ENCODE measurements around the gene GUK1. TPM values are rescaled to one million over a fixed set of nuclear protein-coding genes. Genes with fewer than 3 reads are reported as not detected.
A peak's percentile ranks its signal among the peaks of the same experiment; 100 is the strongest.

Gene GUK1
- total RNA-seq, 2 donors from 2014 or later = 178 to 221 TPM

- TF ChIP-seq, protein P1, sequence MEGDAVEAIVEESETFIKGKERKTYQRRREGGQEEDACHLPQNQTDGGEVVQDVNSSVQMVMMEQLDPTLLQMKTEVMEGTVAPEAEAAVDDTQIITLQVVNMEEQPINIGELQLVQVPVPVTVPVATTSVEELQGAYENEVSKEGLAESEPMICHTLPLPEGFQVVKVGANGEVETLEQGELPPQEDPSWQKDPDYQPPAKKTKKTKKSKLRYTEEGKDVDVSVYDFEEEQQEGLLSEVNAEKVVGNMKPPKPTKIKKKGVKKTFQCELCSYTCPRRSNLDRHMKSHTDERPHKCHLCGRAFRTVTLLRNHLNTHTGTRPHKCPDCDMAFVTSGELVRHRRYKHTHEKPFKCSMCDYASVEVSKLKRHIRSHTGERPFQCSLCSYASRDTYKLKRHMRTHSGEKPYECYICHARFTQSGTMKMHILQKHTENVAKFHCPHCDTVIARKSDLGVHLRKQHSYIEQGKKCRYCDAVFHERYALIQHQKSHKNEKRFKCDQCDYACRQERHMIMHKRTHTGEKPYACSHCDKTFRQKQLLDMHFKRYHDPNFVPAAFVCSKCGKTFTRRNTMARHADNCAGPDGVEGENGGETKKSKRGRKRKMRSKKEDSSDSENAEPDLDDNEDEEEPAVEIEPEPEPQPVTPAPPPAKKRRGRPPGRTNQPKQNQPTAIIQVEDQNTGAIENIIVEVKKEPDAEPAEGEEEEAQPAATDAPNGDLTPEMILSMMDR (IDR thresholded peaks at IDR 0.05) = peak; percentile 83
- Histone ChIP-seq H3K27me3 (no peaks in the 10 kb centered on the region), H3K9ac (ENCODE audit: low read depth in 2 of 2, low read length in 2 of 2) (peak within 1 kb of the TSS; percentile 86 to 97), H3K4me1 (peaks cover 4% of the 10 kb centered on the region), H3K36me3 (no peaks in the 10 kb centered on the region), H3K4me3 (peak within 1 kb of the TSS; percentile 78), H3K9me3 (no peaks in the 10 kb centered on the region), H3K27ac (peak within 1 kb of the TSS; percentile 98)
- peak; percentile 99 for DNase-seq
- intact Hi-C loops (cut with DNase I) = no loop called here
These were observed 25.5 kb downstream of the GUK1 start, which contains the start of gene IBA57 for GRCh38 chr1:228165372-228166169. IBA57 (plus strand) TSS chr1:228165804; CDS start chr1:228165817, 13 bp downstream.

DNA sequence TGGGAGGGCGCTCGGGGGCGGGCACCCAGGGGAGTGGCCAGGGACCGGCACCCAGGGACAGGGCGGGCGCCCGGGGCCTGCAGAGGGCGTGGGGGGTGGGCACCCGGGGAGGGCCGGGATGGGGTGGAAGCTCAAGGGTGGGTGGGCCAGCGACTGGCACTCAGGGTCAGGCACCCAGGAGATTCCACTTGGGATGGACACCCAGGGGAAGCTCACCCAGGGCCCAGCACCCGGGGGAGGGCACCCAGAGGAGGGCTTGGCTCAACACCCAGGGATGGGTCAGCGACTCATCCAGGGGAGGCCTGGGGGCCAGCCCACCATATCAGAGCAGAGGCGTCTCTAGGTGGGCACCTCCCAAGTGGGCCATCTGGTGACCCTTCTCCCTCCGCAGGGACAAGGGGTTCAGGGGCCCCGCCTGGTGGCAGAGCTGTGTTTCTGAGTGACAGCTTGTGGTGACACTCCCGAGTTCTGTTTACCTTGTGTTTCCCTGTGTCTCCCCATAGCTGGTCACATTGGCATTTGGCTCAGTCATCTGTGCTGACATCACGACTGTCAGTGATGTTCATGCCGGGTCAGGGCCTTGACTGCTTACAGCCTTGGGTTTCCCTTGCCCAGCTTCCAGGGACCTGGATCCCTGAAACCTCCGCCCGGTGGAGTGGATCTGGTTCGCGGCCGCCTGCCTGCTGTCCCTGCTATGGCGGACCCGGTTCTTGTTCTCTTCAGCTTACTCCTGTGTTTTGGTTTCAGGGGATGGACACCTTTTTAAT is 26.3 kb downstream of the GUK1 start:
- no peaks in the 10 kb centered on the region for H3K27me3 ChIP-seq
- peak overlapping the region; percentile 78 for H3K4me3 ChIP-seq
- H3K27ac ChIP-seq = peak overlapping the region; percentile 98
- peak overlapping the region; percentile 86 to 92 for H3K9ac ChIP-seq (ENCODE audit: low read depth in 2 of 2, low read length in 2 of 2)
- TF ChIP-seq, protein P1 (IDR thresholded peaks at IDR 0.05) = peak; percentile 33
- intact Hi-C loops (cut with DNase I) = no loop called here
- peaks cover 4% of the 10 kb centered on the region for H3K4me1 ChIP-seq
- DNase-seq = peak; percentile 78
- H3K9me3 ChIP-seq = no peaks in the 10 kb centered on the region
- no peaks in the 10 kb centered on the region for H3K36me3 ChIP-seq

DNA sequence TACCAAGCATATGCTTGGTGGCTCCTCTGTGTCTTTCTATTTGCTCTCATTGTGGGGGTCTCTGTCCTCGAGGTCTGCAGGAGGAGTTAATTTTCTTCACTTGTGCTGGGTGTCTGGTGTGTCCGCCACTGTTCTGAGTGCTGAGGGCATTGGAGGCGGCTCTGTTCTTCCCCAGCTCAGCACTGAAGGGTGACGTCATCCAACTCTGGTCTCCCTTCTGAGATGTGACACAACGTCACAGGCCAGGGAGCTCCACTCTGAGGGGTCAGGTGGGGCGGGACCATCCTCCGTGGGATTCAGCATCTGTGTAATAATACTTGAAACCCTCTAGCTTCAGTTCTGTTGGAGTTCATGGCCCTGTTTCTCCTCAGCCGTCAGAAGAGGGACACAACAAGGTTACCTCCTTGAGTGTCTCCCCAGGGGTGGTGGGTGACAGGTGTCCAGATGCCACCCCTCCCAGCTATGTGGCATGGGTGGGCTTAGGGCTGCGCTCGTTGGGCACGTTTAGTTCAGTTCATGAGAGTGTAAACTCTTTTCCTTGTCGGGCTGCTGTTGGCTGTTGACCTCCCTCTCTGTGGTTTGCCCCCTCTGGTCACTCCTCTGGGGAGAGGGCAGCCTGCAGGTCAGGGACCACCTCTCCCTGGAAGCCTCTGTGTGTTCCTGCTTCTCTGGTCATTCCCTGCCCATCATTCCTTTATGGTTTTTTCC is 28.6 kb downstream of the GUK1 start:
- Histone ChIP-seq H3K27me3 (no peaks in the 10 kb centered on the region), H3K4me3 (no peak overlapping the region), H3K9me3 (no peaks in the 10 kb centered on the region), H3K9ac (ENCODE audit: low read depth in 2 of 2, low read length in 2 of 2) (no peak overlapping the region), H3K36me3 (no peaks in the 10 kb centered on the region), H3K4me1 (no peaks in the 10 kb centered on the region), H3K27ac (no peak overlapping the region)
- intact Hi-C loops (cut with DNase I) = no loop called here
- TF ChIP-seq, protein P1 (IDR thresholded peaks at IDR 0.05) = no peak
- no peak for DNase-seq

DNA sequence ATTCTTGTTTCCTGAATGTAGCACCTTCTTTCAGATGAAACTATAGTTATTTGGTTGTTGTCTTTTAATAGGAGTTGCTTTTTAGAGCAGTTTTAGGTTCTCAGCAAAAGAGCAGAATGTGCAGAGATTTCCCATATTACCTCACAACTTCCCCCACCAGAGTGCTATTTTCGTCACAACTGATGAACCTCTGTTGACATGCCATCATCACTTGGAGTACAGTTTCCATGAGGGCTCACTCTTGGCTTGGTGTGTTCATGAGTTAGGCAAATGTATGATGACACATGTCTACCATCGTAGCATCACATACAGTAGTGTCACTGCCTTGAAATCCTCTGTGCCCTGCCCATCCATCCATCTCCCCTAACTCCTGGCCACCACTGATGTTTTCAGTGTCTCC is 29.3 kb downstream of the GUK1 start:
- no peaks in the 10 kb centered on the region for H3K27me3 ChIP-seq
- no peaks in the 10 kb centered on the region for H3K36me3 ChIP-seq
- intact Hi-C loops (cut with DNase I) = no loop called here
- TF ChIP-seq, protein P1 (IDR thresholded peaks at IDR 0.05) = no peak
- no peak for DNase-seq
- H3K27ac ChIP-seq = no peak overlapping the region
- no peak overlapping the region for H3K9ac ChIP-seq (ENCODE audit: low read depth in 2 of 2, low read length in 2 of 2)
- no peaks in the 10 kb centered on the region for H3K4me1 ChIP-seq
- H3K4me3 ChIP-seq = no peak overlapping the region
- no peaks in the 10 kb centered on the region for H3K9me3 ChIP-seq

- Histone ChIP-seq H3K36me3 (no peaks in the 10 kb centered on the region), H3K9ac (ENCODE audit: low read depth in 2 of 2, low read length in 2 of 2) (no peak overlapping the region), H3K27ac (no peak overlapping the region), H3K9me3 (no peaks in the 10 kb centered on the region), H3K27me3 (no peaks in the 10 kb centered on the region), H3K4me1 (no peaks in the 10 kb centered on the region), H3K4me3 (no peak overlapping the region)
- DNase-seq = no peak
- TF ChIP-seq, protein P1 (IDR thresholded peaks at IDR 0.05) = no peak
- intact Hi-C loops (cut with DNase I) = loop anchor here (5.0 kb wide), 1 partner anchor 38 kb away; no protein-coding TSS in a partner anchor
These were observed 30.6 kb downstream of the GUK1 start for GRCh38 chr1:228170666-228171065.

Measured in colonic mucosa (tissue), 4 donors.